HCT116 (cell line): ENCODE results near the gene CRX. TPM values are rescaled to one million over a fixed set of nuclear protein-coding genes. Genes with fewer than 3 reads are reported as not detected.

Experiments
- ATAC-seq: fragments of 200-7000 bp; cut with Tn5 transposase; 2 replicates; pipeline ENCODE4 v1.9.1; 2020; ENCODE audit warnings: mild to moderate bottlenecking, moderate library complexity
- BruUV-seq: library from RNA; stranded (reverse); fragments of 400-500 nt; replicated peaks from 2 replicates; lab custom pipeline; 2021; lab: Mats Ljungman, UMichigan
- CTCF ChIA-PET: fragments of 300-600 bp; sonication (Branson Sonifier 250); formaldehyde crosslinking; loops from one replicate; lab custom pipeline; 2021; ENCODE audit warnings: antibody characterized with exemption; lab: Charles Lee
- POLR2A ChIA-PET: fragments of 300-600, 350-600 bp; sonication (Branson Sonifier 250); formaldehyde crosslinking; loops from one replicate; lab custom pipeline; 2021; ENCODE audit warnings: antibody characterized with exemption; lab: Charles Lee
- RAD21 ChIA-PET, 2 experiments: fragments of 300-600 bp; sonication (Branson Sonifier 250); formaldehyde crosslinking; loops; one replicate each; lab custom pipeline; 2023; ENCODE audit warnings: low total read pairs in 2 of 2; ENCODE audit not compliant: uncharacterized antibody in 2 of 2, unreplicated experiment in 2 of 2, low non-redundant PET in 1 of 2; lab: Charles Lee
- DNase-seq: peaks from one replicate; pipeline ENCODE4 v3.0.0-alpha.2; 2010; ENCODE audit warnings: low read depth, low spot score
- H2AFZ ChIP-seq: fragments of 200-600 bp; shearing (Covaris generic), sonication (generic); 2 replicates; pipeline ENCODE4 v1.6.1; 2017; ENCODE audit warnings: low read depth, mixed run types, mixed read lengths, antibody characterized with exemption, low read length; ENCODE audit not compliant: poor library complexity, severe bottlenecking
- H3K27ac ChIP-seq: 2 replicates; pipeline ENCODE4 v1.5.1; 2012; ENCODE audit warnings: low read depth, low read length
- H3K27me3 ChIP-seq: fragments of 200-600 bp; sonication (generic); 2 replicates; pipeline ENCODE4 v1.6.1; 2016; ENCODE audit warnings: mixed run types, low read length, mixed read lengths; ENCODE audit not compliant: insufficient read depth
- H3K36me3 ChIP-seq, 2 experiments: fragments of 200-500 bp in 1 of 2; fragments of 200-600 bp in 1 of 2; sonication (Bioruptor generic) in 1 of 2; sonication (generic) in 1 of 2; 2 replicates each; pipeline versions ENCODE4 v1.5.1 to v1.6.1; 2014 to 2016; ENCODE audit warnings: low read length in 2 of 2, inconsistent platforms in 1 of 2, mixed read lengths in 1 of 2, mixed run types in 1 of 2; ENCODE audit not compliant: insufficient read depth in 2 of 2, control insufficient read depth in 1 of 2
- H3K4me1 ChIP-seq, 2 experiments: fragments of 200-600 bp in 1 of 2; sonication (generic) in 1 of 2; 2 replicates each; pipeline versions ENCODE4 v1.5.1 to v1.6.1; 2012 to 2017; ENCODE audit warnings: low read length in 2 of 2, inconsistent platforms in 1 of 2, mild to moderate bottlenecking in 1 of 2, mixed read lengths in 1 of 2, mixed run types in 1 of 2, moderate library complexity in 1 of 2; ENCODE audit not compliant: insufficient read depth in 2 of 2, control insufficient read depth in 1 of 2
- H3K4me2 ChIP-seq: fragments of 200-600 bp; sonication (generic); 2 replicates; pipeline ENCODE4 v1.6.1; 2017; ENCODE audit warnings: mixed run types, low read length, mixed read lengths
- H3K4me3 ChIP-seq, 2 experiments: fragments of 200-600 bp in 1 of 2; sonication (generic) in 1 of 2; replicated peaks in 1 of 2; 2 replicates each; pipeline ENCODE4 v1.5.1; 2011 to 2016; ENCODE audit warnings: low read length in 2 of 2, control low read depth in 1 of 2, low read depth in 1 of 2, mild to moderate bottlenecking in 1 of 2, mixed read lengths in 1 of 2, mixed run types in 1 of 2
- H3K79me2 ChIP-seq: fragments of 200-600 bp; sonication (generic); 2 replicates; pipeline ENCODE4 v1.6.1; 2017; ENCODE audit warnings: mild to moderate bottlenecking, mixed run types, low read length, moderate library complexity, mixed read lengths; ENCODE audit not compliant: insufficient read depth
- H3K9ac ChIP-seq: fragments of 200-600 bp; sonication (generic); 2 replicates; pipeline ENCODE4 v1.6.1; 2016; ENCODE audit warnings: low read length, mixed read lengths
- H3K9me2 ChIP-seq: fragments of 200-600 bp; sonication (generic), shearing (Covaris generic); 2 replicates; pipeline ENCODE4 v1.6.1; 2017; ENCODE audit warnings: mixed run types, mild to moderate bottlenecking, moderate library complexity; ENCODE audit not compliant: insufficient read depth
- H3K9me3 ChIP-seq, 2 experiments: fragments of 200-500 bp in 1 of 2; fragments of 200-600 bp in 1 of 2; sonication (Bioruptor generic) in 1 of 2; sonication (generic) in 1 of 2; 2 replicates each; pipeline ENCODE4 v1.6.1; 2014 to 2017; ENCODE audit warnings: low read length in 2 of 2, mixed read lengths in 2 of 2, inconsistent platforms in 1 of 2, low read depth in 1 of 2, mild to moderate bottlenecking in 1 of 2, mixed run types in 1 of 2, moderate library complexity in 1 of 2; ENCODE audit not compliant: control insufficient read depth in 1 of 2, insufficient read depth in 1 of 2
- H4K20me1 ChIP-seq: fragments of 200-600 bp; sonication (generic), shearing (Covaris generic); 2 replicates; pipeline ENCODE4 v1.6.1; 2017; ENCODE audit warnings: mixed run types, mild to moderate bottlenecking, moderate library complexity; ENCODE audit not compliant: insufficient read depth
- CBX3 ChIP-seq: IDR thresholded peaks from 2 replicates; pipeline ENCODE4 v1.6.1; 2012; ENCODE audit warnings: low read depth
- CEBPB ChIP-seq: IDR thresholded peaks from 2 replicates; pipeline ENCODE4 v1.6.1; 2012; ENCODE audit warnings: low read depth
- ELF1 ChIP-seq: IDR thresholded peaks from 2 replicates; pipeline ENCODE4 v1.6.1; 2012; ENCODE audit warnings: low read depth, borderline replicate concordance
- FOSL1 ChIP-seq: IDR thresholded peaks from 2 replicates; pipeline ENCODE4 v1.6.1; 2012; ENCODE audit warnings: low read depth
- MAX ChIP-seq: IDR thresholded peaks from 2 replicates; pipeline ENCODE4 v1.6.1; 2012
- RAD21 ChIP-seq: IDR thresholded peaks from 2 replicates; pipeline ENCODE4 v1.6.1; 2012; ENCODE audit warnings: low read depth, mild to moderate bottlenecking
- SIN3A ChIP-seq: IDR thresholded peaks from 2 replicates; pipeline ENCODE4 v1.6.1; 2012; ENCODE audit warnings: low read depth
- intact Hi-C: fragments of 100-400 bp; cut with micrococcal nuclease; formaldehyde crosslinking; loops from 2 replicates; pipeline ENCODE4 v1.10.0; 2022
- total RNA-seq: library from RNA; stranded (reverse); gene quantifications from one replicate; pipeline ENCODE4 v1.2.1, GENCODE V29; 2021; ENCODE audit not compliant: unreplicated experiment
- TF ChIP-seq, protein P1 (sequence below), 3 experiments: fragments of 200-600 bp in 1 of 3; sonication (generic) in 1 of 3; IDR thresholded peaks in 2 of 3; conservative IDR thresholded peaks in 1 of 3; 2 replicates each; pipeline ENCODE4 v1.5.1; 2012 to 2017; ENCODE audit warnings: low read depth in 2 of 3, low read length in 2 of 3, antibody characterized with exemption in 1 of 3, borderline replicate concordance in 1 of 3, control low read depth in 1 of 3, mild to moderate bottlenecking in 1 of 3, mixed read lengths in 1 of 3, mixed run types in 1 of 3, moderate library complexity in 1 of 3; ENCODE audit not compliant: insufficient read depth in 1 of 3
- TF ChIP-seq, protein P2 (sequence below): IDR thresholded peaks from 2 replicates; pipeline ENCODE4 v1.6.1; 2012; ENCODE audit warnings: low read depth

Gene CRX
- total RNA-seq, 1 experiment from 2014 or later: not detected

- TF ChIP-seq, protein P1, sequence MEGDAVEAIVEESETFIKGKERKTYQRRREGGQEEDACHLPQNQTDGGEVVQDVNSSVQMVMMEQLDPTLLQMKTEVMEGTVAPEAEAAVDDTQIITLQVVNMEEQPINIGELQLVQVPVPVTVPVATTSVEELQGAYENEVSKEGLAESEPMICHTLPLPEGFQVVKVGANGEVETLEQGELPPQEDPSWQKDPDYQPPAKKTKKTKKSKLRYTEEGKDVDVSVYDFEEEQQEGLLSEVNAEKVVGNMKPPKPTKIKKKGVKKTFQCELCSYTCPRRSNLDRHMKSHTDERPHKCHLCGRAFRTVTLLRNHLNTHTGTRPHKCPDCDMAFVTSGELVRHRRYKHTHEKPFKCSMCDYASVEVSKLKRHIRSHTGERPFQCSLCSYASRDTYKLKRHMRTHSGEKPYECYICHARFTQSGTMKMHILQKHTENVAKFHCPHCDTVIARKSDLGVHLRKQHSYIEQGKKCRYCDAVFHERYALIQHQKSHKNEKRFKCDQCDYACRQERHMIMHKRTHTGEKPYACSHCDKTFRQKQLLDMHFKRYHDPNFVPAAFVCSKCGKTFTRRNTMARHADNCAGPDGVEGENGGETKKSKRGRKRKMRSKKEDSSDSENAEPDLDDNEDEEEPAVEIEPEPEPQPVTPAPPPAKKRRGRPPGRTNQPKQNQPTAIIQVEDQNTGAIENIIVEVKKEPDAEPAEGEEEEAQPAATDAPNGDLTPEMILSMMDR (IDR thresholded peaks at IDR 0.05 in 2 of 3, conservative IDR thresholded peaks at IDR 0.05 in 1 of 3; ENCODE audit: borderline replicate concordance in 1 of 3, insufficient read depth in 1 of 3, low read depth in 2 of 3, low read length in 2 of 3): no peak
- no peak for TF ChIP-seq SIN3A
- TF ChIP-seq MAX: no peak
- TF ChIP-seq CEBPB: no peak
- TF ChIP-seq FOSL1: no peak
- TF ChIP-seq ELF1: no peak
- TF ChIP-seq, protein P2, sequence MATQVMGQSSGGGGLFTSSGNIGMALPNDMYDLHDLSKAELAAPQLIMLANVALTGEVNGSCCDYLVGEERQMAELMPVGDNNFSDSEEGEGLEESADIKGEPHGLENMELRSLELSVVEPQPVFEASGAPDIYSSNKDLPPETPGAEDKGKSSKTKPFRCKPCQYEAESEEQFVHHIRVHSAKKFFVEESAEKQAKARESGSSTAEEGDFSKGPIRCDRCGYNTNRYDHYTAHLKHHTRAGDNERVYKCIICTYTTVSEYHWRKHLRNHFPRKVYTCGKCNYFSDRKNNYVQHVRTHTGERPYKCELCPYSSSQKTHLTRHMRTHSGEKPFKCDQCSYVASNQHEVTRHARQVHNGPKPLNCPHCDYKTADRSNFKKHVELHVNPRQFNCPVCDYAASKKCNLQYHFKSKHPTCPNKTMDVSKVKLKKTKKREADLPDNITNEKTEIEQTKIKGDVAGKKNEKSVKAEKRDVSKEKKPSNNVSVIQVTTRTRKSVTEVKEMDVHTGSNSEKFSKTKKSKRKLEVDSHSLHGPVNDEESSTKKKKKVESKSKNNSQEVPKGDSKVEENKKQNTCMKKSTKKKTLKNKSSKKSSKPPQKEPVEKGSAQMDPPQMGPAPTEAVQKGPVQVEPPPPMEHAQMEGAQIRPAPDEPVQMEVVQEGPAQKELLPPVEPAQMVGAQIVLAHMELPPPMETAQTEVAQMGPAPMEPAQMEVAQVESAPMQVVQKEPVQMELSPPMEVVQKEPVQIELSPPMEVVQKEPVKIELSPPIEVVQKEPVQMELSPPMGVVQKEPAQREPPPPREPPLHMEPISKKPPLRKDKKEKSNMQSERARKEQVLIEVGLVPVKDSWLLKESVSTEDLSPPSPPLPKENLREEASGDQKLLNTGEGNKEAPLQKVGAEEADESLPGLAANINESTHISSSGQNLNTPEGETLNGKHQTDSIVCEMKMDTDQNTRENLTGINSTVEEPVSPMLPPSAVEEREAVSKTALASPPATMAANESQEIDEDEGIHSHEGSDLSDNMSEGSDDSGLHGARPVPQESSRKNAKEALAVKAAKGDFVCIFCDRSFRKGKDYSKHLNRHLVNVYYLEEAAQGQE: no peak
These were observed 26.7 kb downstream of the CRX start (continued) for GRCh38 chr19:47848425-47848822.

DNA sequence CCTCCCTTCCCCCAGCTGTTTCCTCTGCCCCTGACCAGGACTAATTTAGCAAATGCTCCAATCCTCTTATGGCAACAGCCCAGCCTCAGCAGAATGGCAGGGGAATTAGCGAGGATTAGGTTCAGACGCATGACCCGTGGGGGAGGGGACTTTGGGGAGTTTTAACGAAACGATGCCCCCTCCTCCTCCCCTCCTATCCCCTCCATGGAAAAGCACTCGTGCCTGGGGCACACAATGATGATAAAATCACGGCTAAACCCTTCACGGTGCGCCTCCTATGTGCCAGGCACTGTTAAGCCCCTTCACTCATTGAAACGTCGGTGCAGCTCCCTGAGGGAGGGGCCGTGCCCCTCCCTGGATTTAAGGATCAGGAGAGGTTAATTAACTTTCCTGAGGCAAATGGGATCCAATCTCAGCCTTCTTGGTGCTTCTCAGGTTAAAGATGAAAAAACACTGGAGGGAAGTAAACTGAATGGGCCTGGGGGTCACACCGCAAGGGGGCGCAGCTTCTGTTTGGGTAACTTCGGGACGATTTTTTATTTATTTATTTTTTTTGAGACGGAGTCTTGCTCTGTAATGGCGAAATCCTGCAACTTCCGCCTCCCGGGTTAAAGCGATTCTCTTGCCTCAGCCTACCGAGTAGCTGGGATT lies 27.2 kb downstream of the CRX start:
- Histone ChIP-seq H2AFZ (peak overlapping the region; percentile 98), H3K9me3 (no peaks in the 10 kb centered on the region), H3K27ac (peak overlapping the region; percentile 15), H3K79me2 (no peaks in the 10 kb centered on the region), H3K36me3 (no peaks in the 10 kb centered on the region), H3K4me3 (peak overlapping the region; percentile 36 to 54), H3K4me2 (peak overlapping the region; percentile 84), H3K27me3 (no peaks in the 10 kb centered on the region), H3K4me1 (peaks cover 5 to 16% of the 10 kb centered on the region in 2 experiments; a peak in 3 of 4 replicates), H3K9me2 (no peaks in the 10 kb centered on the region), H4K20me1 (no peaks in the 10 kb centered on the region), H3K9ac (peak overlapping the region; percentile 53)
- CTCF ChIA-PET: interaction anchor here (1.0 to 2.9 kb wide), 5 partner anchors 9 to 42 kb away, joined by 3 to 17 read pairs (median 5); partner anchors contain the start of gene TPRX2
- ATAC-seq: peak; percentile 76
- peak; percentile 57 for DNase-seq
- BruUV-seq: no TSS peak
- POLR2A ChIA-PET: no interaction called here
- RAD21 ChIA-PET: no interaction called here
- intact Hi-C loops: no loop called here
- TF ChIP-seq CBX3 (0 out of 2 replicates have a peak, but pooled peaks have one; percentile 55), ELF1 (no peak), FOSL1 (no peak), RAD21 (peak; percentile 28)
- TF ChIP-seq, protein P1 (IDR thresholded peaks at IDR 0.05 in 2 of 3, conservative IDR thresholded peaks at IDR 0.05 in 1 of 3; ENCODE audit: borderline replicate concordance in 1 of 3, insufficient read depth in 1 of 3, low read depth in 2 of 3, low read length in 2 of 3): peak; percentile 87 to 98 (median 88)
